Measurements from ENCODE around the gene DEFB131B. TPM values are rescaled to one million over a fixed set of nuclear protein-coding genes. Genes with fewer than 3 reads are reported as not detected.
A peak's percentile ranks its signal among the peaks of the same experiment; 100 is the strongest.

Gene DEFB131B
- total and polyA plus RNA-seq, 4 donors = not detected

DNA sequence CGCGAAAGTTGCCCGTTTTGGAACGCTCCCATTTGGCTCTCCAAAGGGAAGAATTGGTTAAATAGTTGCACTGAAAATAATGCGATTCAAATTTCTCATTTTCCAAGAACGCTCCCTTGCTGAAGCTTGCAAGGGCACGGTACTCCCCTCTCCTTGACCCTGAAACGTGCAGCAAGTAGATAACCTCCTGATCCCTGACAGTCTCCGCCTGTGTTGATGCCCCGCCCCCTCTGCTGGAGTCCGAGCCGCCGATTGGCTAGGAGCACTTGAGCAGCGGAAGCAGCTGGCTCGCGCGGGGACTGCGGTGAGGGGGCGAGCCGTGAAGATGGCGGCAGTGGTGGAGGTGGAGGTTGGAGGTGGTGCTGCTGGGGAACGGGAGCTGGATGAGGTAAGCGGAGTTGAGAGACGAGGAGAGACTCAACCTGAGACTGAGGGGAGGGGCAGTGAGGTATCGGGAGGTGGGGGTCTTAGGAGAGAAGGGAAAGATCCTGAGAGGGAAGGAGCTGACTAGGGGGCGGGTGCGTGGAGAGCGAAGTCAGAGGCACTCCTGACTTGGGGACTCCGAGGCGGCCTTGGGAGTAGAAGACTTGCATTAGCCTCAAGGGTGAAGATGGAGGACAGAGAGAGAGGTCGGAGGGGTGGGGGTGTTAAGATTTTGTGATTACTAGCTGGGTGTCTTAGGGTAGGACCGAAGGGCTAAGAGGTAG lies 50.6 kb downstream of the DEFB131B start, which contains the start of gene RNF121:
TSS of gene RNF121 (plus strand) at position 310 of the 707 bp plus-strand sequence. CDS start at position 326, 16 bp downstream.
- Histone ChIP-seq H3K27ac (ENCODE audit: low read depth in 1 of 2, low read length in 1 of 2) (peak within 1 kb of the TSS; percentile 79 to 91), H3K9me3 (ENCODE audit: control insufficient read depth in 4 of 4, insufficient read depth in 3 of 4, low read length in 3 of 4) (no peaks in the 10 kb centered on the region), H3K36me3 (ENCODE audit: control insufficient read depth in 4 of 4, insufficient read depth in 4 of 4, low read length in 4 of 4) (peaks cover 0 to 6% (median 1%) of the 10 kb centered on the region in 4 donors), H3K27me3 (ENCODE audit: control insufficient read depth in 3 of 3, insufficient read depth in 3 of 3, low read length in 2 of 3) (no peaks in the 10 kb centered on the region), H3K4me3 (peak within 1 kb of the TSS; percentile 86), H3K4me1 (ENCODE audit: control insufficient read depth in 5 of 5, insufficient read depth in 5 of 5, low read length in 5 of 5) (peaks cover 0 to 21% (median 10%) of the 10 kb centered on the region in 5 donors), H3K9ac (ENCODE audit: insufficient read depth in 1 of 2, low read length in 2 of 2) (peak within 1 kb of the TSS; percentile 73 to 84)
- 0% methylated on average over 32 of the region's 32 CpGs for WGBS, 2 donors
- ATAC-seq (ENCODE audit: insufficient read depth, low FRiP score) (peak; percentile 98), DNase-seq (peak; percentile 96 to 98 (median 98))
- TF ChIP-seq, protein P1, sequence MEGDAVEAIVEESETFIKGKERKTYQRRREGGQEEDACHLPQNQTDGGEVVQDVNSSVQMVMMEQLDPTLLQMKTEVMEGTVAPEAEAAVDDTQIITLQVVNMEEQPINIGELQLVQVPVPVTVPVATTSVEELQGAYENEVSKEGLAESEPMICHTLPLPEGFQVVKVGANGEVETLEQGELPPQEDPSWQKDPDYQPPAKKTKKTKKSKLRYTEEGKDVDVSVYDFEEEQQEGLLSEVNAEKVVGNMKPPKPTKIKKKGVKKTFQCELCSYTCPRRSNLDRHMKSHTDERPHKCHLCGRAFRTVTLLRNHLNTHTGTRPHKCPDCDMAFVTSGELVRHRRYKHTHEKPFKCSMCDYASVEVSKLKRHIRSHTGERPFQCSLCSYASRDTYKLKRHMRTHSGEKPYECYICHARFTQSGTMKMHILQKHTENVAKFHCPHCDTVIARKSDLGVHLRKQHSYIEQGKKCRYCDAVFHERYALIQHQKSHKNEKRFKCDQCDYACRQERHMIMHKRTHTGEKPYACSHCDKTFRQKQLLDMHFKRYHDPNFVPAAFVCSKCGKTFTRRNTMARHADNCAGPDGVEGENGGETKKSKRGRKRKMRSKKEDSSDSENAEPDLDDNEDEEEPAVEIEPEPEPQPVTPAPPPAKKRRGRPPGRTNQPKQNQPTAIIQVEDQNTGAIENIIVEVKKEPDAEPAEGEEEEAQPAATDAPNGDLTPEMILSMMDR (IDR thresholded peaks at IDR 0.05; ENCODE audit: control extremely low read depth, extremely low read depth) = no peak

GRCh38 chr11:71929491-71929890 lies 51.2 kb downstream of the DEFB131B start:
- no peak overlapping the region for H3K27ac ChIP-seq (ENCODE audit: low read depth in 1 of 2, low read length in 1 of 2)
- 8 to 11% methylated on average over 6 of the region's 6 CpGs for WGBS, 2 donors
- peaks cover 0 to 6% (median 1%) of the 10 kb centered on the region in 4 donors for H3K36me3 ChIP-seq (ENCODE audit: control insufficient read depth in 4 of 4, insufficient read depth in 4 of 4, low read length in 4 of 4)

DNA sequence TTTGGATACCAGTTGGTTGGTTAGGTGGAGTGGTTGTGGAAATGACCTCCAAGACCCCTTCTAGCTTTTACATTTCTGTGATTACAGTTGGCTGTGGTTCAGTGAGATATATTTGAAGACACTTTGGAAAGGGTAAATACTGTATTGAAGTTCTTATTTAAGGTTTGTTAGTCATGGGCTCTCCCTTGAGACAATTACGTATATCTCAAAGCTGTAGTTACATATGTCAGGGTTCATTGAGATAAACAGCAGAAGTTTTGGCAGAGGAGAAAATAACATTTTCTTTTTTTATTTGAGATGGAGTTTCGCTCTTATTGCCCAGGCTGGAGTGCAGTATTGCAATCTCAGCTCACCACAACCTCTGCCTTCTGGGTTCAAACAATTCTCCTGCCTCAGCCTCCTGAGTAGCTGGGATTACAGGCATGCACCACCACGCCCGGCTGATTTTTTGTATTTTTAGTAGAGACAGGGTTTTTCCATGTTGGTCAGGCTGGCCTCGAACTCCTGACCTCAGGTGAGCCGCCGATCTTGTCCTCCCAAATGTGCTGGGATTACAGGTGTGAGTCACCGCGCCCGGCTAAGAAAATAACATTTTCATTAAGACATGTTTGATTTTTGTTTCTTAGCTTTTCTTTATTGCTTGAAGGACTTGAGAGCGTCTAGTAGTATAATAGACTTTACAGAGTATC lies 52.4 kb downstream of the DEFB131B start:
- Histone ChIP-seq H3K27ac (ENCODE audit: low read depth in 1 of 2, low read length in 1 of 2) (no peak overlapping the region), H3K4me1 (ENCODE audit: control insufficient read depth in 5 of 5, insufficient read depth in 5 of 5, low read length in 5 of 5) (peaks cover 0 to 21% (median 10%) of the 10 kb centered on the region in 5 donors), H3K27me3 (ENCODE audit: control insufficient read depth in 3 of 3, insufficient read depth in 3 of 3, low read length in 2 of 3) (no peaks in the 10 kb centered on the region), H3K9me3 (ENCODE audit: control insufficient read depth in 4 of 4, insufficient read depth in 3 of 4, low read length in 3 of 4) (no peaks in the 10 kb centered on the region), H3K4me3 (no peak overlapping the region), H3K9ac (ENCODE audit: insufficient read depth in 1 of 2, low read length in 2 of 2) (no peak overlapping the region), H3K36me3 (ENCODE audit: control insufficient read depth in 4 of 4, insufficient read depth in 4 of 4, low read length in 4 of 4) (peaks cover 0 to 6% (median 0%) of the 10 kb centered on the region in 4 donors)
- TF ChIP-seq, protein P1 (IDR thresholded peaks at IDR 0.05; ENCODE audit: control extremely low read depth, extremely low read depth) = no peak
- DNase-seq (no peak), ATAC-seq (ENCODE audit: insufficient read depth, low FRiP score) (no peak)
- 75 to 78% methylated on average over 11 of the region's 11 CpGs for WGBS, 2 donors

More at GRCh38 chr11:71929491-71929890, 51.2 kb downstream of the DEFB131B start:
- Histone ChIP-seq H3K4me3 (peak overlapping the region; percentile 64), H3K9me3 (ENCODE audit: control insufficient read depth in 4 of 4, insufficient read depth in 3 of 4, low read length in 3 of 4) (no peaks in the 10 kb centered on the region), H3K9ac (ENCODE audit: insufficient read depth in 1 of 2, low read length in 2 of 2) (peak overlapping the region; percentile 49 to 73), H3K4me1 (ENCODE audit: control insufficient read depth in 5 of 5, insufficient read depth in 5 of 5, low read length in 5 of 5) (peaks cover 0 to 21% (median 10%) of the 10 kb centered on the region in 5 donors), H3K27me3 (ENCODE audit: control insufficient read depth in 3 of 3, insufficient read depth in 3 of 3, low read length in 2 of 3) (no peaks in the 10 kb centered on the region)
- DNase-seq = no peak
- no peak for ATAC-seq (ENCODE audit: insufficient read depth, low FRiP score)
- TF ChIP-seq, protein P1 (IDR thresholded peaks at IDR 0.05; ENCODE audit: control extremely low read depth, extremely low read depth) = no peak
